PC-9 (cell line): Measurements from ENCODE around the gene ARHGAP42.

ENCODE experiments used
- CTCF ChIP-seq: fragments of 200-600 bp; sonication (generic); conservative IDR thresholded peaks from 2 replicates; pipeline ENCODE4 v1.6.1; 2017; ENCODE audit warnings: mixed run types, antibody characterized with exemption, mild to moderate bottlenecking, moderate library complexity
- EZH2 ChIP-seq: fragments of 200-600 bp; sonication (generic); IDR thresholded peaks from 2 replicates; pipeline ENCODE4 v1.8.0; 2017; ENCODE audit warnings: antibody characterized with exemption, low read depth

DNA sequence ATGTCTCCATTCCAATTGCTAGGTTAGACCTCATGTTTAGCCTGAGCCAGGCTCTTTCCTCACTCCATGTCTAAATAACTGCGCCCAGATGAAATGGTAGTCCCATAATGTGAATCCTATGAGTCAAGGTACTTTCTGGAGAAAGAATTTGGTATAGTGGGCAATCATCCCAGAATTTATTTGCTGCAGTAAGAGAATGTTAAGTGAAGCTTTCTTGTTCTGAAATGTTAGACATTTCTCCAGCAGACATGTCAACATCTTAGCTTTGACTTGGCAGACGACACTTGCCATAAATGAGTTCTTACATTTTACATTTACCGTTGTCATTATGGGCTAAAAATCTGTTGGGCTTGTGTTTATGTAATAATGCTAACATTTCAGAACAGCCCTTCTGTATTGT lies 277.3 kb downstream of the ARHGAP42 start:
- no peak for TF ChIP-seq CTCF
- TF ChIP-seq EZH2, result no peak
